ENCODE measurements around the gene NAA10.

DNA sequence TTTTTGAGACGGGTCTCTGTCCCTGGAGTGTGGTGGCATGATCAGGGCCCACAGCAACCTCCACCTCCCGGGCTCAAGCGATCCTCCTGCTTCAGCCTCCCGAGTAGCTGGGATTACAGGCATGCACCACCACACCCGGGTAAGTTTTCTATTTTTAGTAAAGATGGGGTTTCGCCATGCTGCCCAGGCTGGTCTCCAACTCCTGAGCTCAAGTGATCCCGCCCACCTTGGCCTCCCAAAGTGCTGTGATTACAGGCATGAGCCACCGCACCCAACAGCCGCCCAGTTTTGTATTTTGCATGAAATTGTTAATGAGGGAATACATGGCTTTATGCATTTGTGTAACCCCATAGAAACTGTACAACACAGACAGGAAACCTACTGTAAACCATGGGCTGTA, 6.0 kb downstream of the NAA10 start:
- TF ChIP-seq, protein P1, sequence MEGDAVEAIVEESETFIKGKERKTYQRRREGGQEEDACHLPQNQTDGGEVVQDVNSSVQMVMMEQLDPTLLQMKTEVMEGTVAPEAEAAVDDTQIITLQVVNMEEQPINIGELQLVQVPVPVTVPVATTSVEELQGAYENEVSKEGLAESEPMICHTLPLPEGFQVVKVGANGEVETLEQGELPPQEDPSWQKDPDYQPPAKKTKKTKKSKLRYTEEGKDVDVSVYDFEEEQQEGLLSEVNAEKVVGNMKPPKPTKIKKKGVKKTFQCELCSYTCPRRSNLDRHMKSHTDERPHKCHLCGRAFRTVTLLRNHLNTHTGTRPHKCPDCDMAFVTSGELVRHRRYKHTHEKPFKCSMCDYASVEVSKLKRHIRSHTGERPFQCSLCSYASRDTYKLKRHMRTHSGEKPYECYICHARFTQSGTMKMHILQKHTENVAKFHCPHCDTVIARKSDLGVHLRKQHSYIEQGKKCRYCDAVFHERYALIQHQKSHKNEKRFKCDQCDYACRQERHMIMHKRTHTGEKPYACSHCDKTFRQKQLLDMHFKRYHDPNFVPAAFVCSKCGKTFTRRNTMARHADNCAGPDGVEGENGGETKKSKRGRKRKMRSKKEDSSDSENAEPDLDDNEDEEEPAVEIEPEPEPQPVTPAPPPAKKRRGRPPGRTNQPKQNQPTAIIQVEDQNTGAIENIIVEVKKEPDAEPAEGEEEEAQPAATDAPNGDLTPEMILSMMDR (IDR thresholded peaks at IDR 0.05), result no peak
- TF ChIP-seq POLR2A (IDR thresholded peaks at IDR 0.05), result no peak
